Upper lobe of left lung (tissue), 4 donors: ENCODE data around the gene BPIFB4.

ENCODE experiments used
- EP300 ChIP-seq, 4 donors: sonication (generic); formaldehyde crosslinking; IDR thresholded peaks; one replicate each; pipeline ENCODE4 v1.5.1; 2017; ENCODE audit warnings: antibody characterized with exemption in 4 of 4, control low read depth in 2 of 4
- POLR2A ChIP-seq, 4 donors: fragments of 450-650 bp; IDR thresholded peaks; one replicate each; pipeline ENCODE4 v1.5.1; 2016 to 2017; ENCODE audit warnings: antibody characterized with exemption in 4 of 4, mild to moderate bottlenecking in 2 of 4
- POLR2AphosphoS5 ChIP-seq, 2 donors: sonication (generic); formaldehyde crosslinking; IDR thresholded peaks; one replicate each; pipeline ENCODE4 v1.5.1; 2017; ENCODE audit warnings: antibody characterized with exemption in 2 of 2
- TF ChIP-seq, protein P1 (sequence below), 6 experiments: fragments of 450-650 bp in 4 of 6; fragments of 200-600 bp in 2 of 6; sonication (generic) in 2 of 6; IDR thresholded peaks; one replicate each; pipeline ENCODE4 v1.5.1; 2016 to 2019; ENCODE audit warnings: antibody characterized with exemption in 6 of 6

DNA sequence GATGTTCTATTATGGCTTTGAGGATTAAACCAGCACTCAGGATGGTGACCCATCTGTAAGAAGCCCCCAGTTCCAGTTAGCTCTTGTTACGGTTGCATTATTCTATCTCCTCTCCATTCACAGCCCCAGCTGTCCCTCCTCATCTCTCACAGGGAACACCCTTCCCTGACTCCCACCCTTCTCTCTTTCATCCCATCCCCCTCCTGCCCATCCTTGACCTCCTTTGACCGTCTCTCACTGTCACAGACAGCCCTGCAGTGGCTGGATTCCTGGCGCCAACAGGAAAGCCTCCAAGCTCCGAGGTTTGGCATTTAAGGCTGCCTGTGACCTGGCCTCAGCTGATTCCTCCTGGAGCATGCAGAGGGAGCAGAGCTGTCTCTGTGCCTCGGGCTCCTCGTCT, 4.2 kb upstream of the BPIFB4 start:
- TF ChIP-seq, protein P1, sequence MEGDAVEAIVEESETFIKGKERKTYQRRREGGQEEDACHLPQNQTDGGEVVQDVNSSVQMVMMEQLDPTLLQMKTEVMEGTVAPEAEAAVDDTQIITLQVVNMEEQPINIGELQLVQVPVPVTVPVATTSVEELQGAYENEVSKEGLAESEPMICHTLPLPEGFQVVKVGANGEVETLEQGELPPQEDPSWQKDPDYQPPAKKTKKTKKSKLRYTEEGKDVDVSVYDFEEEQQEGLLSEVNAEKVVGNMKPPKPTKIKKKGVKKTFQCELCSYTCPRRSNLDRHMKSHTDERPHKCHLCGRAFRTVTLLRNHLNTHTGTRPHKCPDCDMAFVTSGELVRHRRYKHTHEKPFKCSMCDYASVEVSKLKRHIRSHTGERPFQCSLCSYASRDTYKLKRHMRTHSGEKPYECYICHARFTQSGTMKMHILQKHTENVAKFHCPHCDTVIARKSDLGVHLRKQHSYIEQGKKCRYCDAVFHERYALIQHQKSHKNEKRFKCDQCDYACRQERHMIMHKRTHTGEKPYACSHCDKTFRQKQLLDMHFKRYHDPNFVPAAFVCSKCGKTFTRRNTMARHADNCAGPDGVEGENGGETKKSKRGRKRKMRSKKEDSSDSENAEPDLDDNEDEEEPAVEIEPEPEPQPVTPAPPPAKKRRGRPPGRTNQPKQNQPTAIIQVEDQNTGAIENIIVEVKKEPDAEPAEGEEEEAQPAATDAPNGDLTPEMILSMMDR (IDR thresholded peaks at IDR 0.05), result no peak
- TF ChIP-seq POLR2A (IDR thresholded peaks at IDR 0.05), result no peak
- TF ChIP-seq POLR2AphosphoS5 (IDR thresholded peaks at IDR 0.05), result no peak
- TF ChIP-seq EP300 (IDR thresholded peaks at IDR 0.05), result no peak
